ENCODE measurements around the gene ERN1. TPM values are rescaled to one million over a fixed set of nuclear protein-coding genes. Genes with fewer than 3 reads are reported as not detected.

ERN1 gene
- total RNA-seq, 1 donor from 2014 or later = 12.1 TPM

GRCh38 chr17:64094412-64094811, 35.5 kb downstream of the ERN1 start:
- TF ChIP-seq CTCF (conservative IDR thresholded peaks at IDR 0.05) = no peak

GRCh38 chr17:64092952-64093451, 36.9 kb downstream of the ERN1 start:
- Mint-ChIP-seq H3K27me3 (no peaks in the 10 kb centered on the region), H3K27ac (no peak overlapping the region), H3K4me1 (ENCODE audit: unreplicated experiment) (peaks cover 28% of the 10 kb centered on the region), H3K4me3 (no peak overlapping the region), H3K36me3 (peaks cover 11% of the 10 kb centered on the region), H3K9me3 (no peaks in the 10 kb centered on the region)
- DNase-seq (ENCODE audit: extremely low spot score, unreplicated experiment) = no peak
- TF ChIP-seq CTCF (conservative IDR thresholded peaks at IDR 0.05) = no peak

More at GRCh38 chr17:64094412-64094811, 35.5 kb downstream of the ERN1 start:
- Mint-ChIP-seq H3K36me3 (peaks cover 11% of the 10 kb centered on the region), H3K9me3 (no peaks in the 10 kb centered on the region), H3K27me3 (no peaks in the 10 kb centered on the region), H3K4me1 (ENCODE audit: unreplicated experiment) (peaks cover 22% of the 10 kb centered on the region), H3K27ac (no peak overlapping the region), H3K4me3 (no peak overlapping the region)
- no peak for DNase-seq (ENCODE audit: extremely low spot score, unreplicated experiment)

DNA sequence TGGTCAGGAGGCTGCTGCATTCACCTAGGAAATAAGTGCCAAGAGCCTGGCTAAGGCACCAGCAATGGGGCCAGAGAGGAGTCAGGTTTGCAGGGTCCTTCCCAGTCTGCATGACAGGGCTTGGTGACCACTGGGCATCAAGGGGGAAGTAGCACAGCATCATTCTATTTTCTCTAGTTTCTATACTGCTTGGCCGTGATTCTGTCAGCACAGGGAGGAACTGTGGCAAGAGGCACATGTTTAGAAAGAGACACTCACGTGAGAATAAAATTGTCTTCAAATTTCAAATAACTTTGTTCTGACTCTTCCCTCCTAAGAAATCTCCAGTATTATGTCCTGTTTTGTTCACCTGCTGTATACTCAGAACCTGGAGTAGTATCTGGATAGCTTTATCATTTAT, 37.8 kb downstream of the ERN1 start:
- H3K36me3 Mint-ChIP-seq = peaks cover 11% of the 10 kb centered on the region
- H3K4me3 Mint-ChIP-seq = no peak overlapping the region
- peaks cover 29% of the 10 kb centered on the region for H3K4me1 Mint-ChIP-seq (ENCODE audit: unreplicated experiment)
- no peaks in the 10 kb centered on the region for H3K27me3 Mint-ChIP-seq
- no peak overlapping the region for H3K27ac Mint-ChIP-seq
- no peaks in the 10 kb centered on the region for H3K9me3 Mint-ChIP-seq
- TF ChIP-seq CTCF (conservative IDR thresholded peaks at IDR 0.05) = no peak
- DNase-seq (ENCODE audit: extremely low spot score, unreplicated experiment) = no peak

DNA sequence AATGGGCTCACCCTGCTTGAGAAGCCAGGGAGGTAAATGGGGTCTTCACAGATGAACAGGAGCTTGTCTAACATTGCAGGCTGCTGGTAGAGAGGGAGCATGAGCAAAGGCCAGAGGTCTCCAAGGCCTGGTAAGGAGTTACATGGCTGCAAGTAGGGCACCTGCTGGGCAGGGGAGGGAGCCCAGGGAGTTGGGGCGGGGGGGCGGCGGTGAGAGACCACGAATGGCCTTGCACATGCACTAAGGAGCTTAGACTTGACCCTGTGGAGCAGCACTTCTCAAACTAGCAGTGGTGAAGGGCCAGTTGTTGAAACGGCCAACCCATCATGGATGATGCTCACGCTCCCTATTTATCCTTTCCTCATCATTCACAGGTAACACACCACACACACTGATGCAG, 38.4 kb downstream of the ERN1 start:
- H3K27ac Mint-ChIP-seq = no peak overlapping the region
- H3K4me3 Mint-ChIP-seq = no peak overlapping the region
- H3K4me1 Mint-ChIP-seq (ENCODE audit: unreplicated experiment) = peaks cover 29% of the 10 kb centered on the region
- peaks cover 9% of the 10 kb centered on the region for H3K36me3 Mint-ChIP-seq
- TF ChIP-seq CTCF (conservative IDR thresholded peaks at IDR 0.05) = no peak
- DNase-seq (ENCODE audit: extremely low spot score, unreplicated experiment) = no peak
- no peaks in the 10 kb centered on the region for H3K27me3 Mint-ChIP-seq
- H3K9me3 Mint-ChIP-seq = no peaks in the 10 kb centered on the region

- no peak for DNase-seq (ENCODE audit: extremely low spot score, unreplicated experiment)
- H3K4me1 Mint-ChIP-seq (ENCODE audit: unreplicated experiment) = peaks cover 29% of the 10 kb centered on the region
- H3K27me3 Mint-ChIP-seq = no peaks in the 10 kb centered on the region
- no peak for TF ChIP-seq CTCF (conservative IDR thresholded peaks at IDR 0.05)
- H3K4me3 Mint-ChIP-seq = no peak overlapping the region
- H3K36me3 Mint-ChIP-seq = peaks cover 7% of the 10 kb centered on the region
- no peaks in the 10 kb centered on the region for H3K9me3 Mint-ChIP-seq
- no peak overlapping the region for H3K27ac Mint-ChIP-seq
Measured at GRCh38 chr17:64091116-64091515, 38.8 kb downstream of the ERN1 start.

DNA sequence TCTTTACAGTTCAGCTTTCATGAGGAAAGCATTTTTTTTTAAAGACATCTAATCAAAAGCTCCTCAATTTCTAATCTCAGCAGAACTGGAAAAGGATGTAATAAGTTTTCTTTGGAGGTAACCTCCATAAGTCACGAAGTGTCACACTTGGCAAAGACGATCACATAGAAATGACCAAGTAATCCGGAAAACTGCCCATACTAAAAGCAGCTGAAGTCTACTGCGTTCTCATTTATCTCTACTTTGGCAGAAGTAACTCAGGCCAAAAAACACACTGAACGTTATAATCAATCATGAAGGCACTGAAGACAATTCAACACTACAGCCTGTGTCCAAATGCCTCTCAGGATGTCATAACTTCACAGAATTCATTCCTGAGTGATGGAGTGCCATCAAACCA, 39.8 kb downstream of the ERN1 start:
- Mint-ChIP-seq H3K4me1 (ENCODE audit: unreplicated experiment) (peaks cover 23% of the 10 kb centered on the region), H3K36me3 (peaks cover 4% of the 10 kb centered on the region), H3K27me3 (no peaks in the 10 kb centered on the region), H3K9me3 (no peaks in the 10 kb centered on the region), H3K27ac (peak overlapping the region; percentile 53), H3K4me3 (peak overlapping the region; percentile 4)
- no peak for TF ChIP-seq CTCF (conservative IDR thresholded peaks at IDR 0.05)
- no peak for DNase-seq (ENCODE audit: extremely low spot score, unreplicated experiment)

Data from type B pancreatic cell (in vitro differentiated cells).